ENCODE measurements around the gene LAYN. TPM values are rescaled to one million over a fixed set of nuclear protein-coding genes. Genes with fewer than 3 reads are reported as not detected.

LAYN gene
- total and polyA plus RNA-seq, 2 donors from 2014 or later: 4.8 to 7.6 TPM

DNA sequence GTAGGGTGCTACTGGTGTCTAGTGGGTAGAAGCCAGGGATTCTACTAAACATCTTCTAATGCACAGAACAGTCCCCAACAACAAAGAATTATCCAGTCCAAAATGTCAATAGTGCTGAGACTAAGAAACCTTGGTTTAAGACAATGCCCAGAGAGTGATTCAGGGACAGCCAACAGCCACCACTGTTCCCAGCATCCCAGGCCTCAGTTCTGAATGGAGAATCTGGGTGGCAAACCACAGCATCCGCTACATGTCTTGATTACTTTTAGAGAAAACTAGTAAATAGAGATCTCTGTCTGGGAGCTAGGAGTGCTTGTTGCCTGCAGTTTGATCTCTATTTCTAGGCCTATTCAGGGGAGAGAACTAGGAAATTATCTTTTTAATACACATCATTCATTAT is 40.8 kb downstream of the LAYN start:
- Histone ChIP-seq H3K36me3 (ENCODE audit: control insufficient read depth in 2 of 3, insufficient read depth in 3 of 3, low read length in 3 of 3) (no peaks in the 10 kb centered on the region), H3K27me3 (ENCODE audit: control insufficient read depth, insufficient read depth, low read length) (no peaks in the 10 kb centered on the region), H3K4me3 (ENCODE audit: low read length in 3 of 3) (no peak overlapping the region), H3K9me3 (ENCODE audit: control insufficient read depth in 2 of 3, insufficient read depth in 1 of 3, low read length in 3 of 3) (no peaks in the 10 kb centered on the region), H3K9ac (ENCODE audit: low read length in 3 of 3) (no peak overlapping the region), H3K4me1 (ENCODE audit: control insufficient read depth in 2 of 3, insufficient read depth in 2 of 3, low read depth in 1 of 3, low read length in 3 of 3) (no peaks in the 10 kb centered on the region), H3K27ac (ENCODE audit: low read depth in 2 of 2, low read length in 2 of 2) (no peak overlapping the region)
- no peak for FAIRE-seq
- DNase-seq: no peak
- TF ChIP-seq, protein P1, sequence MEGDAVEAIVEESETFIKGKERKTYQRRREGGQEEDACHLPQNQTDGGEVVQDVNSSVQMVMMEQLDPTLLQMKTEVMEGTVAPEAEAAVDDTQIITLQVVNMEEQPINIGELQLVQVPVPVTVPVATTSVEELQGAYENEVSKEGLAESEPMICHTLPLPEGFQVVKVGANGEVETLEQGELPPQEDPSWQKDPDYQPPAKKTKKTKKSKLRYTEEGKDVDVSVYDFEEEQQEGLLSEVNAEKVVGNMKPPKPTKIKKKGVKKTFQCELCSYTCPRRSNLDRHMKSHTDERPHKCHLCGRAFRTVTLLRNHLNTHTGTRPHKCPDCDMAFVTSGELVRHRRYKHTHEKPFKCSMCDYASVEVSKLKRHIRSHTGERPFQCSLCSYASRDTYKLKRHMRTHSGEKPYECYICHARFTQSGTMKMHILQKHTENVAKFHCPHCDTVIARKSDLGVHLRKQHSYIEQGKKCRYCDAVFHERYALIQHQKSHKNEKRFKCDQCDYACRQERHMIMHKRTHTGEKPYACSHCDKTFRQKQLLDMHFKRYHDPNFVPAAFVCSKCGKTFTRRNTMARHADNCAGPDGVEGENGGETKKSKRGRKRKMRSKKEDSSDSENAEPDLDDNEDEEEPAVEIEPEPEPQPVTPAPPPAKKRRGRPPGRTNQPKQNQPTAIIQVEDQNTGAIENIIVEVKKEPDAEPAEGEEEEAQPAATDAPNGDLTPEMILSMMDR (IDR thresholded peaks at IDR 0.05; ENCODE audit: borderline replicate concordance, extremely low read depth, insufficient read depth): no peak
- intact Hi-C loops (cut with DNase I): loop anchor here (10.0 kb wide), 1 partner anchor 253 kb away; no protein-coding TSS in a partner anchor

- Histone ChIP-seq H3K4me3 (ENCODE audit: low read length in 3 of 3) (no peak overlapping the region), H3K27me3 (ENCODE audit: control insufficient read depth, insufficient read depth, low read length) (no peaks in the 10 kb centered on the region), H3K27ac (ENCODE audit: low read depth in 2 of 2, low read length in 2 of 2) (no peak overlapping the region), H3K9ac (ENCODE audit: low read length in 3 of 3) (no peak overlapping the region), H3K4me1 (ENCODE audit: control insufficient read depth in 2 of 3, insufficient read depth in 2 of 3, low read depth in 1 of 3, low read length in 3 of 3) (no peaks in the 10 kb centered on the region), H3K36me3 (ENCODE audit: control insufficient read depth in 2 of 3, insufficient read depth in 3 of 3, low read length in 3 of 3) (no peaks in the 10 kb centered on the region), H3K9me3 (ENCODE audit: control insufficient read depth in 2 of 3, insufficient read depth in 1 of 3, low read length in 3 of 3) (no peaks in the 10 kb centered on the region)
- DNase-seq (no peak), FAIRE-seq (no peak)
- intact Hi-C loops (cut with DNase I): loop anchor here (10.0 kb wide), 1 partner anchor 253 kb away; no protein-coding TSS in a partner anchor
- TF ChIP-seq, protein P1 (IDR thresholded peaks at IDR 0.05; ENCODE audit: borderline replicate concordance, extremely low read depth, insufficient read depth): no peak
Measured at GRCh38 chr11:111582163-111582562, 41.6 kb downstream of the LAYN start.

GRCh38 chr11:111582881-111583280 is 42.4 kb downstream of the LAYN start:
- TF ChIP-seq, protein P1 (IDR thresholded peaks at IDR 0.05; ENCODE audit: borderline replicate concordance, extremely low read depth, insufficient read depth): no peak
- Histone ChIP-seq H3K4me3 (ENCODE audit: low read length in 3 of 3) (no peak overlapping the region), H3K4me1 (ENCODE audit: control insufficient read depth in 2 of 3, insufficient read depth in 2 of 3, low read depth in 1 of 3, low read length in 3 of 3) (no peaks in the 10 kb centered on the region), H3K9me3 (ENCODE audit: control insufficient read depth in 2 of 3, insufficient read depth in 1 of 3, low read length in 3 of 3) (no peaks in the 10 kb centered on the region), H3K36me3 (ENCODE audit: control insufficient read depth in 2 of 3, insufficient read depth in 3 of 3, low read length in 3 of 3) (no peaks in the 10 kb centered on the region), H3K27ac (ENCODE audit: low read depth in 2 of 2, low read length in 2 of 2) (no peak overlapping the region), H3K9ac (ENCODE audit: low read length in 3 of 3) (no peak overlapping the region), H3K27me3 (ENCODE audit: control insufficient read depth, insufficient read depth, low read length) (no peaks in the 10 kb centered on the region)
- DNase-seq: no peak
- intact Hi-C loops (cut with DNase I): loop anchor here (10.0 kb wide), 1 partner anchor 252 kb away; no protein-coding TSS in a partner anchor
- FAIRE-seq: no peak

DNA sequence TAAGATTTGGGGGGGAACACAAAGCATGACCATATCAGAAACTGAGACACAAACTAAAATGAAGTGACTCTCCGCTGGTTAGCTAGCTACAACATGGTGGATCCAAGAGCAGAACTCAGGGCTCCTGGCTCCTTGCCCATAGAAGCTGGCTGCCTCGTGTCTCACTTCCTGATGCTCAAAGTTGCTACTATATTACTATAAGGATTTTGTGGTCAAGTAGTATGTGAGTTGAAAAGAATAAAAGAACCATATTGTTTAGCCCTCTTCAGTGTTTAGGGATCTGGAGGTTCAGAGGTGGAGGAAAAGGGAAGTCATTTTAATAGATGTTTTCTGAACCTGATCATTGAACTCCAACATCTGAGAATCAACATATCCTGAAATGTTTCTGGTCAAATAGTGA is 44.9 kb downstream of the LAYN start:
- intact Hi-C loops (cut with DNase I): loop anchor here (10.0 kb wide), 1 partner anchor 249 kb away; no protein-coding TSS in a partner anchor
- Histone ChIP-seq H3K36me3 (ENCODE audit: control insufficient read depth in 2 of 3, insufficient read depth in 3 of 3, low read length in 3 of 3) (no peaks in the 10 kb centered on the region), H3K9ac (ENCODE audit: low read length in 3 of 3) (no peak overlapping the region), H3K4me1 (ENCODE audit: control insufficient read depth in 2 of 3, insufficient read depth in 2 of 3, low read depth in 1 of 3, low read length in 3 of 3) (no peaks in the 10 kb centered on the region), H3K27ac (ENCODE audit: low read depth in 2 of 2, low read length in 2 of 2) (no peak overlapping the region), H3K9me3 (ENCODE audit: control insufficient read depth in 2 of 3, insufficient read depth in 1 of 3, low read length in 3 of 3) (no peaks in the 10 kb centered on the region), H3K27me3 (ENCODE audit: control insufficient read depth, insufficient read depth, low read length) (no peaks in the 10 kb centered on the region), H3K4me3 (ENCODE audit: low read length in 3 of 3) (no peak overlapping the region)
- TF ChIP-seq, protein P1 (IDR thresholded peaks at IDR 0.05; ENCODE audit: borderline replicate concordance, extremely low read depth, insufficient read depth): no peak
- DNase-seq (no peak), FAIRE-seq (no peak)
